HG03139 (cell line): ENCODE measurements around the gene DENND4C.
"Not testable (repeated sequence)": the region's sequence is repeated elsewhere in the genome, so short reads cannot be mapped to it uniquely, and the experiment has no call there.

Source experiments
- ATAC-seq: cut with Tn5 transposase; IDR thresholded peaks from one replicate; pipeline ENCODE4 v1.9.1; 2021; ENCODE audit not compliant: unreplicated experiment

The DENND4C gene

DNA sequence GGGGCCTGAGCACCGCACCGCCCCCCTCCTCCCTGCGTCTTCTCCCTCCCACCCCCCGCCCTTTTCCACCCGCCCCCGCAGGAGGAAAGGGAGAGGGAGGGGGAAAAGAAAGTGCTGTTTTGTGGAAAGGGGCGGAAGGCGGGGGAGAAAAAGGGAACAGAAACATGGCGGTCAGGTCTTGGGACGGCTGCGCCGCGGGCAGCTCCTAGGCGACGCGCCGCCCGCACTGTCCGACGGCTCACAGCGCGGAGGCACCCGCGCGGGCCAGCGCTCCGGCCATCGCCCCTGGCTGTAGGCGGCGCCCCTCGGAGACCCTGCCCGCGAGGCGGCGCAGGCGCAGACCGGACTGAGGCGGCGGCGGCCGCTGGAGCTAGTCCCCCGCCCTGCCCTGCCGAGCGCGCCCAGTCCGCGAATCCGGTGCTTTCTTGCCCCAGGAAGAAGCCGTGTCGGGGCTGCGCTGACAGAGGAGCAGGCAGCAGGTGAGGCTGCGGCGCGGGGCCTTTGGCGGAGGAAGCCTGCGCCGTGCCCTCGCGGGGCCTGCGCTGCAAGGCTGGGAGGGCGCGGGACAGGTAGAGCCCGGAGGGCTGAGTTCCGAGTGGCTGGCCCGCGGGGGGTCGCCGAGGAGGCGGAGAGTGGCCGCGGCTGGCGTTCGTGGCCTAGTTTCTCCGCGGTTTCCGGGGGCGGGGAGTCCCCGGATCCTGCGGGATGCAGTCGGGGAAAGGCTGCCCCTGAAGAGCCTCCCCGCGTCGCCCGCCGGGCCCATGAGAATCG, at the start of gene DENND4C:
DENND4C (plus strand) TSS at position 339 of the 771 bp plus-strand sequence. CDS start 45,482 bp downstream, outside the sequence.
- peak; percentile 71 for ATAC-seq

DNA sequence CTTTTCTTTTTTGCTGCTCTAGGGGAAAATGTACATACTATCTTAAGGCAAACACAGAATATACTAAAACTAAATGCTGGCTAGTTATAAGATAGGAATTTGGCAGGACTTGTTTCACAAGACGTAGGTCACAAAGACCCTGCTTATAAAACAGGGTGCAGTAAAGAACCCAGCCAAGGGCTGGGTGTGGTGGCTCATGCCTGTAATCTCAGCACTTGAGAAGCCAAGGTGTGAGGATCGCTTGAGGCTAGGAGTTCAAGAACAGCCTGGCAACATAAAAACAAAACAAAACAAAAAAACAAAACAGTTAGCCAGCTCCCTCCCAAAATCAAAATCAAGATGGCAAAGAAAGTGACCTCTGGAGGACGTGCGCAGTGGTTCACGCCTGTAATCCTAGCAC, 49.5 kb upstream of the DENND4C start:
- no peak for ATAC-seq

DNA sequence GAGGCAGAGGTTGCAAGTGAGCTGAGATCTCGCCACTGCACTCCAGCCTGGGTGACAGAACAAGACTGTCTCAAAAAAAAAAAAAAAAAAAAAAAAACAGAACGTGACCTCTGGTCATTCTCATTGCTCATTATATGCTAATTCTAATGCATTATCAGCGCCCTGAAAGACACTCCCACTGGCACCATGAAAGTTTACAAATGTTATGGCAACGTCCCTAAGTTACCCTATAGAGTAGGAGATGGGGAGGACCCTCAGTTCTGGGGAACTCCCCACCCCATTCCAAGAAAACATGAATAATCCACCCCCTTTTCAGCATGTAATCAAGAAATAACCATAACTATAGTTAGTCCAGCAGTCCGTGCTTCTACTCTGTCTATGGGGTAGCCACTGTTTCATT, 48.9 kb upstream of the DENND4C start:
- ATAC-seq: no peak

- peak; percentile 98 for ATAC-seq
These were observed 46.2 kb upstream of the DENND4C start for GRCh38 chr9:19184144-19184917.

DNA sequence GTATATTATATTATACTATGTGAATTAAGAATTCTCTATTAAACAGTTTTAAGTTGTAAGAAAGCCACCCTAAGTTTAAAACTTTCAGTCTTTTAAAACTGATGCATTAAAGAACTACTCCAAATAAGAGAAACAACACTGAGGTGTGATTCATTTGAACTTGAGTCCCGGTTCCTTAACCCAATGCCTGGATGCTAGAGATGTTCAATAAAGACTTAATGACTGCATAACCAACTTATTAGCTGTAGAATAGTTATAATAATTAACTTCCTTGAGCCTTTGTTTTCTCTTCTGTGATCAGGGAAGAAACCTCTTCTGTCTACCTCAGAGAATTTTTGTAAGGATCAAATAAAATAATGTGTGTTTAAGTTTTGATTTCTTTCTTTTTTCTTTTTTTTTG, 45.3 kb upstream of the DENND4C start:
- no peak for ATAC-seq

DNA sequence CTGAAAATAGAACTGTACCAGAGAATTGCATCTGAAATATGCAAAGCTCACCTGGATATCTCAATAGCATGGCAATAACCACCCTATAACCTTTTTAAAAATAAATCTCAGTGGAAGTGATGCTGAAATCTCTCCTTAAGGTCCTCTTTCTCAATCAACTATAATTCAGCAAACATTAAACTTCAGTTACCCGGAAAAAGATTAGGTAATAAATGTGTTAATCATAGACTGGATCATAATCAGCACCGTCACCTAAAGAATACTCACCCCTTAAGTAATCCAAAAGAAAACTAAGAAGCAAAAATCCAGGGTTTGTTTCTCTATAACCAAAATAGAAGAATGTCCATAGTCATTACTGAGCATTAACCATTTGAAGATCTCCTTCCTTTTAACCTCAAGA, 44.3 kb upstream of the DENND4C start:
- no peak for ATAC-seq

- ATAC-seq: no peak
These were observed 41.7 kb upstream of the DENND4C start for GRCh38 chr9:19188771-19189170.

- no peak for ATAC-seq
These were observed 38.1 kb upstream of the DENND4C start for GRCh38 chr9:19192202-19193028.

- no peak for ATAC-seq
These were observed 37.5 kb upstream of the DENND4C start for GRCh38 chr9:19193029-19193324.

GRCh38 chr9:19193358-19193973, 37.0 kb upstream of the DENND4C start:
- not testable (repeated sequence) for ATAC-seq

- no peak for ATAC-seq
These were observed 32.1 kb upstream of the DENND4C start for GRCh38 chr9:19198406-19198805.

- no peak for ATAC-seq
These were observed 31.5 kb upstream of the DENND4C start for GRCh38 chr9:19199012-19199411.

DNA sequence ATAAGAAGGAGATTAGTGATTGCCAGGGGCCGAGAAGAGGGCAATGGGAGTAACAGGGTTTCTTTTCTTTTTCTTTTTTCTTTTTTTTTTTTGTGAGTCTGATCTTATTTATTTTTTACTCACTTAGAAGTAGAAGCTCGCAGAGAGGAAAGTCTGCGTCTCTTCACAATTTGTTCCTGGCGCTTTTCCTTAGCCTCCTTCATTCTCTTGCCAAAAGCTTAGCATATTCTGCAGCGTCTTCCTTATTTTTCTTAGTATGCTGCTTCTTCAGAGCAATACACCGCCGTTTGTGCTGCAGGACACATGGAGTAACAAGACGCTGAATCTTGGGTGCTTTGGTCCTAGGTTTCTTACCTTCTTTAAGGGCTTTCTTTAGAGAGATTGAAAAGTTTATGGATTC, 30.3 kb upstream of the DENND4C start:
- no peak for ATAC-seq

GRCh38 chr9:19201899-19202891, 28.3 kb upstream of the DENND4C start:
- ATAC-seq: no peak

DNA sequence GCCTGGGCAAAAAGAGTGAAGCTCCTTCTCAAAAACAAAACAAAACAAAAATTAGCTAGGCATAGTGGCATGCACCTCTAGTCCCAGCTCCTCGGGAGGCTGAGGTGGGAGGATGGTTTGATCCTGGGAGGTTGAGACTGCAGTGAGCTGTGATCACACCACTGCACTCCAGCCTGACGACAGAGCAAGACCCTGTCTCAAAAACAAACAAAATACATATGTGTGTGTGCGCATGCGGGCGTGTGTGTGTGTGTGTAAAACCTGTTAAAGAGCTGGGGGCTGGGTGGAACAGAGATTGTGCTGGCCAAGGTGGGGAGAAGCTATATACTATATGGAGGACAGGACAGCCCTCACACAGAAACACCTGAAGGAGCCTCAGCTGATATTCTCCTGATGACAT, 27.4 kb upstream of the DENND4C start:
- ATAC-seq: no peak

DNA sequence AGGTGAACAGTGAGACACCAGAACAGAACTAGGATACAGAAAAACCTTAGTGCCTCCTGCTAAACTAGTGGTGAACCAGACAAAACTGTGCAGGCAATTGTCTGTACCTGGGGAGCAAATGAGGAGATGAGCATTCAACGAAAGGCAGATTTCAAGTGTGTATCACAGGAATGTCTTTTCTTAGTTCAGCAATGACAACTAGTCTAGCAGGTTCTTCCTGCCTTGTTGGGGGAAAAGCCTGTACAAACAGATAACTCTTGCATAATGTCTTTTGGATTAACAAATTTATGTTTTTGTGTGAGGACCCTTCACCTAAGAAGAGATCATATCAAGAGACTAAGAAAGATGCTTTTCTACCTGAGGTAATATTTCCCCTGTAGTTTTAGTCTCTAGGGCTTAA, 21.8 kb upstream of the DENND4C start:
- ATAC-seq: no peak

GRCh38 chr9:19209188-19209587, 21.3 kb upstream of the DENND4C start:
- no peak for ATAC-seq

GRCh38 chr9:19213823-19214222, 16.7 kb upstream of the DENND4C start:
- no peak for ATAC-seq

GRCh38 chr9:19216466-19216865, 14.0 kb upstream of the DENND4C start:
- ATAC-seq: no peak

DNA sequence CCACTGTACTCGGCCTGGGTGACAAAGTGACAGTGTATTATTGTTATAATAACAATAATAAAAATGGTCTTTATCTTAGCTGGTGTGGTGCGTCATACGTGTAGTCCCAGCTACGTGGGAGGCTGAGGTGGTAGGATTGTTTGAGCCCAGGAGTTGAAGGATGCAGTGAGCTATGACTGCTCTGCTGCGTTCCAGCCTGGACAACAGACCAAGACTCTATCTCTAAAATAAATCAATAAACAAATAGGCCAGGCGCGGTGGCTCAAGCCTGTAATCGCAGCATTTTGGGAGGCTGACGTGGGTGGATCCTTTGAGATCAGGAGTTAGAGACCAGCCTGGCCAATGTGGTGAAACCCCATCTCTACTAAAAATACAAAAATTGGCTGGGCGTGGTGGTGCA, 9.2 kb upstream of the DENND4C start:
- ATAC-seq: no peak
